Fibroblast of lung (primary cell): ENCODE measurements around the gene VSIG10L. TPM values are rescaled to one million over a fixed set of nuclear protein-coding genes. Genes with fewer than 3 reads are reported as not detected.

ENCODE experiments used
- DNase-seq, 2 donors: peaks; one replicate each; pipeline versions ENCODE4 v3.0.0 to v3.0.0-alpha.2; 2010; ENCODE audit warnings: low read depth in 2 of 2
- H2AFZ ChIP-seq: 2 replicates; pipeline ENCODE4 v1.5.1; 2012; ENCODE audit warnings: low read length, control low read depth, inconsistent platforms
- H3K27ac ChIP-seq: 2 replicates; pipeline ENCODE4 v1.5.1; 2011; ENCODE audit warnings: low read length, control low read depth; ENCODE audit not compliant: insufficient read depth
- H3K27me3 ChIP-seq: 2 replicates; pipeline ENCODE4 v1.5.1; 2011; ENCODE audit warnings: mild to moderate bottlenecking, low read length; ENCODE audit not compliant: control insufficient read depth, insufficient read depth
- H3K36me3 ChIP-seq: 2 replicates; pipeline ENCODE4 v1.5.1; 2011; ENCODE audit warnings: low read length; ENCODE audit not compliant: control insufficient read depth, insufficient read depth
- H3K4me1 ChIP-seq: 2 replicates; pipeline ENCODE4 v1.5.1; 2011; ENCODE audit warnings: low read length; ENCODE audit not compliant: control insufficient read depth, insufficient read depth; ENCODE audit errors: extremely low read depth
- H3K4me2 ChIP-seq: 2 replicates; pipeline ENCODE4 v1.5.1; 2011; ENCODE audit warnings: low read length, control low read depth; ENCODE audit not compliant: insufficient read depth; ENCODE audit errors: extremely low read depth
- H3K4me3 ChIP-seq, 4 experiments: fragments of 200-600 bp in 1 of 4; sonication (generic) in 1 of 4; replicated peaks in 1 of 4; 2 replicates each; pipeline ENCODE4 v1.5.1; 2011 to 2016; ENCODE audit warnings: low read length in 4 of 4, low read depth in 3 of 4, mild to moderate bottlenecking in 3 of 4, control low read depth in 2 of 4, inconsistent platforms in 1 of 4, mixed read lengths in 1 of 4; ENCODE audit not compliant: insufficient read depth in 1 of 4; ENCODE audit errors: control extremely low read depth in 1 of 4
- H3K79me2 ChIP-seq: 2 replicates; pipeline ENCODE4 v1.5.1; 2012; ENCODE audit warnings: mild to moderate bottlenecking, low read length, inconsistent platforms; ENCODE audit not compliant: control insufficient read depth, insufficient read depth
- H3K9ac ChIP-seq: 2 replicates; pipeline ENCODE4 v1.5.1; 2011; ENCODE audit warnings: mild to moderate bottlenecking, low read length, control low read depth; ENCODE audit not compliant: insufficient read depth
- H3K9me3 ChIP-seq: 2 replicates; pipeline ENCODE4 v1.5.1; 2012; ENCODE audit warnings: low read depth, low read length; ENCODE audit not compliant: control insufficient read depth, insufficient read depth
- H4K20me1 ChIP-seq: 2 replicates; pipeline ENCODE4 v1.5.1; 2011; ENCODE audit warnings: low read length; ENCODE audit not compliant: control insufficient read depth, insufficient read depth; ENCODE audit errors: extremely low read depth
- EZH2 ChIP-seq: IDR thresholded peaks from 2 replicates; pipeline ENCODE4 v1.5.1; 2012; ENCODE audit warnings: low read length, control low read depth, mild to moderate bottlenecking; ENCODE audit errors: missing control alignments
- polyA plus RNA-seq, 2 donors: library from polyadenylated mRNA; depleted of rRNA in 1 of 2; stranded (reverse) in 1 of 2; unstranded in 1 of 2; fragments of >200 nt; gene quantifications; 2 replicates each; pipeline ENCODE4 v1.2.1, GENCODE V29; 2011 to 2012; ENCODE audit warnings: missing spikeins in 1 of 2
- total RNA-seq: library from RNA; depleted of rRNA; stranded (reverse); fragments of >200 nt; gene quantifications from 2 replicates; pipeline ENCODE4 v1.2.1, GENCODE V29; 2014
- TF ChIP-seq, protein P1 (sequence below), 2 donors: IDR thresholded peaks in 1 of 2; conservative IDR thresholded peaks in 1 of 2; 1 replicate in 1 of 2; 2 replicates in 1 of 2; pipeline ENCODE4 v1.5.1; 2011 to 2012; ENCODE audit warnings: low read length in 2 of 2, control low read depth in 1 of 2, inconsistent platforms in 1 of 2, low read depth in 1 of 2, mild to moderate bottlenecking in 1 of 2

Gene VSIG10L
- total and polyA plus RNA-seq, 2 donors (not counting 1 experiment from before 2014, with no cell fraction given), result 0.33 to 0.66 TPM

GRCh38 chr19:51339687-51340656 is 2.0 kb downstream of the VSIG10L start:
- H3K79me2 ChIP-seq, result no peaks in the 10 kb centered on the region
- H3K36me3 ChIP-seq, result no peaks in the 10 kb centered on the region
- no peaks in the 10 kb centered on the region for H4K20me1 ChIP-seq
- peak overlapping the region; percentile 65 for H3K9ac ChIP-seq
- no peaks in the 10 kb centered on the region for H3K9me3 ChIP-seq
- H3K27ac ChIP-seq, result peak overlapping the region; percentile 0
- H3K4me2 ChIP-seq, result peak overlapping the region; percentile 95
- peak overlapping the region; percentile 82 for H2AFZ ChIP-seq
- peak; percentile 94 to 96 for DNase-seq
- no peaks in the 10 kb centered on the region for H3K27me3 ChIP-seq
- peak overlapping the region; percentile 51 to 79 (median 68) for H3K4me3 ChIP-seq
- no peak for TF ChIP-seq EZH2
- TF ChIP-seq, protein P1, sequence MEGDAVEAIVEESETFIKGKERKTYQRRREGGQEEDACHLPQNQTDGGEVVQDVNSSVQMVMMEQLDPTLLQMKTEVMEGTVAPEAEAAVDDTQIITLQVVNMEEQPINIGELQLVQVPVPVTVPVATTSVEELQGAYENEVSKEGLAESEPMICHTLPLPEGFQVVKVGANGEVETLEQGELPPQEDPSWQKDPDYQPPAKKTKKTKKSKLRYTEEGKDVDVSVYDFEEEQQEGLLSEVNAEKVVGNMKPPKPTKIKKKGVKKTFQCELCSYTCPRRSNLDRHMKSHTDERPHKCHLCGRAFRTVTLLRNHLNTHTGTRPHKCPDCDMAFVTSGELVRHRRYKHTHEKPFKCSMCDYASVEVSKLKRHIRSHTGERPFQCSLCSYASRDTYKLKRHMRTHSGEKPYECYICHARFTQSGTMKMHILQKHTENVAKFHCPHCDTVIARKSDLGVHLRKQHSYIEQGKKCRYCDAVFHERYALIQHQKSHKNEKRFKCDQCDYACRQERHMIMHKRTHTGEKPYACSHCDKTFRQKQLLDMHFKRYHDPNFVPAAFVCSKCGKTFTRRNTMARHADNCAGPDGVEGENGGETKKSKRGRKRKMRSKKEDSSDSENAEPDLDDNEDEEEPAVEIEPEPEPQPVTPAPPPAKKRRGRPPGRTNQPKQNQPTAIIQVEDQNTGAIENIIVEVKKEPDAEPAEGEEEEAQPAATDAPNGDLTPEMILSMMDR (conservative IDR thresholded peaks at IDR 0.05 in 1 of 2, IDR thresholded peaks at IDR 0.05 in 1 of 2; ENCODE audit: low read depth in 1 of 2, low read length in 2 of 2), result peak in 1 of 2 donors; percentile 11
- H3K4me1 ChIP-seq, result peaks cover 6% of the 10 kb centered on the region

GRCh38 chr19:51339313-51339686 is 2.6 kb downstream of the VSIG10L start:
- H3K4me2 ChIP-seq, result peak overlapping the region; percentile 95
- no peaks in the 10 kb centered on the region for H4K20me1 ChIP-seq
- H3K79me2 ChIP-seq, result no peaks in the 10 kb centered on the region
- peak overlapping the region; percentile 45 for H3K27ac ChIP-seq
- TF ChIP-seq, protein P1 (conservative IDR thresholded peaks at IDR 0.05 in 1 of 2, IDR thresholded peaks at IDR 0.05 in 1 of 2; ENCODE audit: low read depth in 1 of 2, low read length in 2 of 2), result peak; percentile 15 to 20
- TF ChIP-seq EZH2, result no peak
- H3K36me3 ChIP-seq, result no peaks in the 10 kb centered on the region
- no peaks in the 10 kb centered on the region for H3K9me3 ChIP-seq
- no peak for DNase-seq
- H3K27me3 ChIP-seq, result no peaks in the 10 kb centered on the region
- H3K4me1 ChIP-seq, result peaks cover 6% of the 10 kb centered on the region
- peak overlapping the region; percentile 82 for H2AFZ ChIP-seq
- peak overlapping the region; percentile 41 to 79 (median 68) for H3K4me3 ChIP-seq
- peak overlapping the region; percentile 20 for H3K9ac ChIP-seq

DNA sequence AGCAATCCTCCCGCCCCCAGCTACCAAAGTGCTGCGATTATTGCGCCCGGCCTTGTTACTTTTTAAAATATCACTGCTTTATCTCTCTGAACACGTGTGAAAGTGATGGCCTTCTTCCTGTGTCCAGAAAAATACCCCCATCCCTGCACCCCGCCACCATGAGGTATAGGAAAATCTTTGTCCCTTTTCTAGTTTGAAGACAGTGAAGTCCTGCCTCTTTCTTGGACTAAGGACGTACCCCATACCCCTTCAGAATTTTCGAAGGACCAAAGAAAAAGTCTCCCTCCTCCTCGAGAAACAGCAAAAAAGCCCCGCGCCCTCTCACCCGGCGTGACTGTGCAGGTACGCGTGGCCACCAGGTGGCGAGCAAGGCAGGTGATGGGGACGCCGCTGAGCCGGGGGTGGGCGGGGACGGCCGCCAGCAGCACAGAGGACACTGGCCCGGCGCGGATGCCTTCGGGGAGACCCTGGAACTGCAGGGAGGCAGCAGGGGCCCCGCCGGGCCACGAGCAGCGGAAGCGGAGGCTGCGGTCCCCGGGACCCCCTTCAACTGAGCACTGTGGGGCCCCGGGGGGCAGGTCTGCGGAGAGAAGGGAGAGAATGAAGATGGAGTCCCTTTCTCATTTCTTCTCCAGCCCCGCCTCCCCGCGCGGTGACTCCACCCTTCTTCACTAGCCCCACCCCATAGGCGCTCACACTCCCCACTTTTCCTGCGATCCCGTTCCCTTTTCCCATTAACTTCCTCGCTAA is 3.2 kb downstream of the VSIG10L start:
- H3K27ac ChIP-seq, result no peak overlapping the region
- peak overlapping the region; percentile 41 to 79 (median 68) for H3K4me3 ChIP-seq
- no peak overlapping the region for H3K9ac ChIP-seq
- H2AFZ ChIP-seq, result peak overlapping the region; percentile 82
- no peaks in the 10 kb centered on the region for H3K27me3 ChIP-seq
- DNase-seq, result peak; percentile 64 to 69
- H3K79me2 ChIP-seq, result no peaks in the 10 kb centered on the region
- peaks cover 6% of the 10 kb centered on the region for H3K4me1 ChIP-seq
- no peaks in the 10 kb centered on the region for H3K9me3 ChIP-seq
- peak overlapping the region; percentile 95 for H3K4me2 ChIP-seq
- no peaks in the 10 kb centered on the region for H3K36me3 ChIP-seq
- no peak for TF ChIP-seq EZH2
- TF ChIP-seq, protein P1 (conservative IDR thresholded peaks at IDR 0.05 in 1 of 2, IDR thresholded peaks at IDR 0.05 in 1 of 2; ENCODE audit: low read depth in 1 of 2, low read length in 2 of 2), result peak; percentile 60 to 66
- H4K20me1 ChIP-seq, result no peaks in the 10 kb centered on the region
